ENCODE results near the gene HTRA3. TPM values are rescaled to one million over a fixed set of nuclear protein-coding genes. Genes with fewer than 3 reads are reported as not detected.

The HTRA3 gene
- total RNA-seq, 1 donor from 2014 or later, result 1.7 TPM

DNA sequence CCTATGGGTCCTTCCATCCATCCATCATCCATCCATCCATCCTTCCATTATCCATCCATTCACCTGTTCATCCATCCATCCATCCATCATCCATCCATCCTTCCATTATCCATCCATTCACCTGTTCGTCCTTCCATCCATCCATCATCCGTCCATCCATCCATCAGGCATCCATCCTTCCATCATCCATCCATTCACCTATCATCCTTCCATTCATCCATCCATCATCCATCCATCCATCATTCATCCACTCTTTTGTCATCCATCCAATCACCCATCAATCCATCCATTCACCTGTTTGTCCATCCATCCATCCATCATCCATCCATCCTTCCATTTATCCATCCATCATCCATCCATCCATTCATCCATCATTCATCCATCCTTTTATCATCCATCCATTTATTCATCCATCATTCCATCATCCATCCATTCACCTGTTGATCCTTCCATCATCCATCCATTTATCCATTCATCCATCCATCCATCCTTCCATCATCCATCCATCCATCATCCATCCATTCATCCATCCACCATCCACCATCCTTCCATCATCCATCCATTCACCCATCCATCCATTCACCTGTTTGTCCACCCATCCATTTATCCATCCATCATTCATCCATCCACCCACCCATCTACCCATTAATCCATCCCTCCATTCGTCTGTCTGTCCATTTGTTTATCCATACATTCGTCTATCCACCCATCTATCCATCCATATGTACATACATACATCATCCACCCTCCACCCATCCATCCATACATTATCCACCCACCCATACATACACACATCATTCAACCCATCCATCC is 35.7 kb upstream of the HTRA3 start:
- no peak overlapping the region for H3K27ac Mint-ChIP-seq (ENCODE audit: unreplicated experiment)
- DNase-seq (ENCODE audit: low spot score), result no peak
- no peaks in the 10 kb centered on the region for H3K4me1 Mint-ChIP-seq (ENCODE audit: unreplicated experiment)
- TF ChIP-seq, protein P1, sequence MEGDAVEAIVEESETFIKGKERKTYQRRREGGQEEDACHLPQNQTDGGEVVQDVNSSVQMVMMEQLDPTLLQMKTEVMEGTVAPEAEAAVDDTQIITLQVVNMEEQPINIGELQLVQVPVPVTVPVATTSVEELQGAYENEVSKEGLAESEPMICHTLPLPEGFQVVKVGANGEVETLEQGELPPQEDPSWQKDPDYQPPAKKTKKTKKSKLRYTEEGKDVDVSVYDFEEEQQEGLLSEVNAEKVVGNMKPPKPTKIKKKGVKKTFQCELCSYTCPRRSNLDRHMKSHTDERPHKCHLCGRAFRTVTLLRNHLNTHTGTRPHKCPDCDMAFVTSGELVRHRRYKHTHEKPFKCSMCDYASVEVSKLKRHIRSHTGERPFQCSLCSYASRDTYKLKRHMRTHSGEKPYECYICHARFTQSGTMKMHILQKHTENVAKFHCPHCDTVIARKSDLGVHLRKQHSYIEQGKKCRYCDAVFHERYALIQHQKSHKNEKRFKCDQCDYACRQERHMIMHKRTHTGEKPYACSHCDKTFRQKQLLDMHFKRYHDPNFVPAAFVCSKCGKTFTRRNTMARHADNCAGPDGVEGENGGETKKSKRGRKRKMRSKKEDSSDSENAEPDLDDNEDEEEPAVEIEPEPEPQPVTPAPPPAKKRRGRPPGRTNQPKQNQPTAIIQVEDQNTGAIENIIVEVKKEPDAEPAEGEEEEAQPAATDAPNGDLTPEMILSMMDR (IDR thresholded peaks at IDR 0.05; ENCODE audit: unreplicated experiment), result no peak
- H3K9me3 Mint-ChIP-seq (ENCODE audit: unreplicated experiment), result no peaks in the 10 kb centered on the region
- peaks cover 22% of the 10 kb centered on the region for H3K36me3 Mint-ChIP-seq (ENCODE audit: low read depth, unreplicated experiment)
- peaks cover 1% of the 10 kb centered on the region for H3K27me3 Mint-ChIP-seq (ENCODE audit: unreplicated experiment)
- H3K4me3 Mint-ChIP-seq (ENCODE audit: unreplicated experiment), result no peak overlapping the region

DNA sequence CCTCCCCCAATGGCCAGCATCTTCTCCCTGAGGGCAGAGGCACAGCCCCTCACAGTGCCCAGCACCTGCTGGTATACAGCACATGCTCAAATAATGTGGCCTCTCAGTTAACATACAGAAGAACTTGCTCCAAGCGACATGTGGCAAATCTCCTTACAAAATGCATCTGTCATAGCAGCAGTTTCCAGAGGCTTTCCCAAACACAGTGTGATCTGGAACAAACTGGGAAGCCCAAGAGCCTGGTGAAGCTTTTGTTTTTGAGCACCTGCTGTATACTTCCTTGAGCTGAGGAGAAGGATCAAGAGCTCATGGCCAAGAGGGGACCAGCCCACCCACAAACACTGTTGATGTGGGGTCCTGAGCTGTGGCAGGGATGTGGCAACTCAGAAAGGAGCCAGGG is 34.8 kb upstream of the HTRA3 start:
- peaks cover 28% of the 10 kb centered on the region for H3K36me3 Mint-ChIP-seq (ENCODE audit: low read depth, unreplicated experiment)
- peaks cover 4% of the 10 kb centered on the region for H3K27me3 Mint-ChIP-seq (ENCODE audit: unreplicated experiment)
- TF ChIP-seq, protein P1 (IDR thresholded peaks at IDR 0.05; ENCODE audit: unreplicated experiment), result no peak
- no peak for DNase-seq (ENCODE audit: low spot score)
- no peaks in the 10 kb centered on the region for H3K4me1 Mint-ChIP-seq (ENCODE audit: unreplicated experiment)
- H3K9me3 Mint-ChIP-seq (ENCODE audit: unreplicated experiment), result no peaks in the 10 kb centered on the region
- no peak overlapping the region for H3K27ac Mint-ChIP-seq (ENCODE audit: unreplicated experiment)
- no peak overlapping the region for H3K4me3 Mint-ChIP-seq (ENCODE audit: unreplicated experiment)

DNA sequence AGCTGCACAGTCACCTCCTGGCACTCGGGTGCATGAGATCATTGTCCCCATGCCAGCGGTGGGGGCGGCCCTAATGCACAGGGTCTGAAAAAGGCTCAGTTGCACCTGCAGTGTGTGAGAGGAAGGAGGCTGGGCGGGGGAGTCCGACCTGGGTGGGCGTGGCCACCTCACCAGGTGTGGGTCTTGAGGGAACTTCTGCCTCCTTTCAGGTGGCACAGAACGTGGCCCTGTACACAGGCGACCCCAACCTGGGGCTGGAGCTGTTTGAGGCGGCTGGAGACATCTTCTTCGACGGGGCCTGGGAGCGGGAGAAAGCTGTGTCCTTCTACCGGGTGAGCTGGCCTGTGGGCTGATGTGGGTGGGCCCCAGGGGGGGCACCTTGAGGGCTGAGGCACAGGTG is 34.3 kb upstream of the HTRA3 start:
- Mint-ChIP-seq H3K9me3 (ENCODE audit: unreplicated experiment) (no peaks in the 10 kb centered on the region), H3K27ac (ENCODE audit: unreplicated experiment) (no peak overlapping the region), H3K27me3 (ENCODE audit: unreplicated experiment) (peaks cover 4% of the 10 kb centered on the region), H3K4me1 (ENCODE audit: unreplicated experiment) (no peaks in the 10 kb centered on the region), H3K36me3 (ENCODE audit: low read depth, unreplicated experiment) (peaks cover 24% of the 10 kb centered on the region), H3K4me3 (ENCODE audit: unreplicated experiment) (no peak overlapping the region)
- no peak for DNase-seq (ENCODE audit: low spot score)
- TF ChIP-seq, protein P1 (IDR thresholded peaks at IDR 0.05; ENCODE audit: unreplicated experiment), result no peak

DNA sequence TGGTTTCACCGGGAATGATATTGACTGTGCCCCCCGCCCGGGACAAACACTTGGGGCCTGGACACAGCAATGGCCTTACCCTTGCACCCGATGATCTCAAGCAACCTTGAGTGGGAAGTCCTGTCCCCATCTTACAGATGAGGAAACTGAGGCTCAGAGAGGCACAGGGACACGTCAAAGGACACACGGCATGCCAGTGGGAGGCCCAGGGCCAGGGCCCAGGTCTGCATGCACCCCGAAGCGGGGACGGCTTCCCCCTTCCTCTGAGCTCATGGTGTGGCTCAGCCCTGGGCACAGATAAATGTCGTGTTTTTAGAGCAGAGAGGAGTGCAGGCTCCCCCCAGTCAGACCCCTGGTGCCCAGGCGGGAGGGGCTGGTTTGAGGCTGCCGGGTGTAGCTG is 33.9 kb upstream of the HTRA3 start:
- DNase-seq (ENCODE audit: low spot score), result no peak
- Mint-ChIP-seq H3K27ac (ENCODE audit: unreplicated experiment) (no peak overlapping the region), H3K4me1 (ENCODE audit: unreplicated experiment) (no peaks in the 10 kb centered on the region), H3K4me3 (ENCODE audit: unreplicated experiment) (no peak overlapping the region), H3K36me3 (ENCODE audit: low read depth, unreplicated experiment) (peaks cover 20% of the 10 kb centered on the region), H3K27me3 (ENCODE audit: unreplicated experiment) (peaks cover 4% of the 10 kb centered on the region), H3K9me3 (ENCODE audit: unreplicated experiment) (no peaks in the 10 kb centered on the region)
- TF ChIP-seq, protein P1 (IDR thresholded peaks at IDR 0.05; ENCODE audit: unreplicated experiment), result no peak

DNA sequence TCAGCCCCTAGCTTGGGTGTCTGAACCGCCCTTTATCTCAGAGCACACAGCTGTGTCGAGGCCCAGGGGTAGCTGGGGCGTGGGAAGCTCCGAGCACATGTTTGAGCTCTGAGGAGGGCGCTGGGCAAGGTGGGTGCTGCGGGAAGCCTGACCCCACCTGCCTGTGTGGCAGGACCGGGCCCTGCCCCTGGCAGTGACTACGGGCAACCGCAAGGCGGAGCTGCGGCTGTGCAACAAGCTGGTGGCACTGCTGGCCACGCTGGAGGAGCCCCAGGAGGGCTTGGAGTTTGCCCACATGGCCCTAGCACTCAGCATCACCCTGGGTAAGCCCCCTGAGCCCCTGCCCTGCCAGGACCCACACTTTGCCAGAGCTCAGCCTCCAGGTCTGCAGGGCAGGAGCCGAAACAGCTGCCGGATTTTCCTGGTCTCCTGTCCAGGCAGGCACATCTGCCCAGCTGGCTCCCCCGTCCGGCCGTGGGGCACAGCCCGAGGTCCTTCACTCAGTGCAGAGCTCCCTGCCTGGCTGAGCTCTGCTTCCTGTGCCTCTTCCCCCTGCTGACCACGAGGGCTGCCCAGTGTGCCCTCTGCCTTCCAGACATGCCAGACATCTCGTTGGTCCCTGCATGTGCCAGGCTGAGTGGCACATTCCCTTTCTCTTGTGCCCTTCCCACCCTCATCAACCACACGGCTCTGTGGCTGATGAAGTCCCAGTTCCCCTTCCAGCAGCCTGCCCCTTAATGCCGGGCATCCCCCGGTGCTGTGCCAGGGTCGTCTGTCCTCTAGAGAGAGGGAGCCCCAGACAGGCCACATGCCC is 33.2 kb upstream of the HTRA3 start:
- no peaks in the 10 kb centered on the region for H3K4me1 Mint-ChIP-seq (ENCODE audit: unreplicated experiment)
- H3K27ac Mint-ChIP-seq (ENCODE audit: unreplicated experiment), result no peak overlapping the region
- peaks cover 17% of the 10 kb centered on the region for H3K36me3 Mint-ChIP-seq (ENCODE audit: low read depth, unreplicated experiment)
- H3K9me3 Mint-ChIP-seq (ENCODE audit: unreplicated experiment), result no peaks in the 10 kb centered on the region
- H3K27me3 Mint-ChIP-seq (ENCODE audit: unreplicated experiment), result peaks cover 7% of the 10 kb centered on the region
- H3K4me3 Mint-ChIP-seq (ENCODE audit: unreplicated experiment), result no peak overlapping the region
- TF ChIP-seq, protein P1 (IDR thresholded peaks at IDR 0.05; ENCODE audit: unreplicated experiment), result no peak
- no peak for DNase-seq (ENCODE audit: low spot score)

Measured in endothelial cell (in vitro differentiated cells).